Breast epithelium (tissue), 3 donors: ENCODE measurements around the gene ZNF426.

ENCODE experiments used
- CTCF ChIP-seq, 3 donors: fragments of 450-650 bp; IDR thresholded peaks; one replicate each; pipeline ENCODE4 v1.5.1; 2016 to 2017; ENCODE audit warnings: antibody characterized with exemption in 3 of 3, mild to moderate bottlenecking in 3 of 3, moderate library complexity in 3 of 3
- POLR2A ChIP-seq: fragments of 450-650 bp; IDR thresholded peaks from one replicate; pipeline ENCODE4 v1.6.1; 2016; ENCODE audit warnings: antibody characterized with exemption, mild to moderate bottlenecking, moderate library complexity
- POLR2AphosphoS5 ChIP-seq, 3 donors: sonication (generic); formaldehyde crosslinking; IDR thresholded peaks; one replicate each; pipeline ENCODE4 v1.6.1; 2017; ENCODE audit warnings: antibody characterized with exemption in 3 of 3

GRCh38 chr19:9580728-9581127 lies 42.3 kb upstream of the ZNF426 start:
- TF ChIP-seq POLR2A (no peak), POLR2AphosphoS5 (IDR thresholded peaks at IDR 0.05) (no peak), CTCF (IDR thresholded peaks at IDR 0.05) (no peak)
